ENCODE measurements around the gene SUCLG1. TPM values are rescaled to one million over a fixed set of nuclear protein-coding genes. Genes with fewer than 3 reads are reported as not detected.

Gene SUCLG1
- total and polyA plus RNA-seq, 10 of the 15 experiments (the other 5 are each of a cell fraction or from before 2014, with no cell fraction given) = 75.4 to 197 (median 93.6) TPM

DNA sequence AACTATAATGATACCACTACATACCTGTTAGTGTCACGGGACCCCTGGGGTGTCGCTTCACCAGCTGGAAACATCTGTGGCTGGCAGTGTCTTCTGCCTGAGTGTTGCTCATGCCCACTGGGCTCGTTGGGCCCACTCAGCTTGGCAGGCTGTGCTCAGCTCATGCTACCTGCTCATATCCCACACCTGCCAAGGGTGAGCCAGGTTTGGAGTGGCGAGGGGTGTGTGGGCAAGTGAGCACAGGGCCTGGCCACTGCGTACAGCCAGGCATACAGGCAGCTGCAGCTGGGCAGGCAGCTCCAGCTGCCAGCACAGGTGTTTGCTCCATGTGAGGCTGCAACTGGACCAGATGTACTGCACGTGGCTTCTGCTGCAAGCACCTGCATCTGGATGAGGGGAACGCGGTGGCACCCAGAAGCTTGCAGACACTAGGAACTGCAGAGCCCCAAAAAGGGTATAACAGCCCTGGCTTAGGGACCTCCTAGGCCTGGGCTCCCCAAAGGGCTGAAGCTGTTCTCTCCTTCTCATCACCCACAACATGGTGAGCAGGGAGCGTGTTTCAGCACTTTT is 70.1 kb downstream of the SUCLG1 start:
- Histone ChIP-seq H3K9me3 (replicated peaks; ENCODE audit: control insufficient read depth, insufficient read depth, low read length) (no peaks in the 10 kb centered on the region), H4K20me1 (ENCODE audit: control insufficient read depth, insufficient read depth) (no peaks in the 10 kb centered on the region), H3K27me3 (replicated peaks in 1 of 2; ENCODE audit: control insufficient read depth in 2 of 2, insufficient read depth in 2 of 2, low read length in 1 of 2) (no peaks in the 10 kb centered on the region), H3K27ac (ENCODE audit: control insufficient read depth, insufficient read depth) (no peak overlapping the region), H3K9ac (ENCODE audit: control insufficient read depth, insufficient read depth, low read length) (no peak overlapping the region), H3K4me3 (no peak overlapping the region), H3K36me3 (ENCODE audit: control insufficient read depth in 2 of 2, insufficient read depth in 2 of 2, low read length in 1 of 2) (no peaks in the 10 kb centered on the region), H3K4me2 (ENCODE audit: control insufficient read depth, insufficient read depth) (no peak overlapping the region), H3K4me1 (ENCODE audit: control insufficient read depth, insufficient read depth, low read length) (no peaks in the 10 kb centered on the region), H2AFZ (ENCODE audit: control insufficient read depth, low read depth, low read length) (no peak overlapping the region), H3K79me2 (ENCODE audit: control insufficient read depth, insufficient read depth, low read length) (no peaks in the 10 kb centered on the region)
- RAD21 ChIA-PET (ENCODE audit: unreplicated experiment) = no interaction called here
- TF ChIP-seq, protein P1, sequence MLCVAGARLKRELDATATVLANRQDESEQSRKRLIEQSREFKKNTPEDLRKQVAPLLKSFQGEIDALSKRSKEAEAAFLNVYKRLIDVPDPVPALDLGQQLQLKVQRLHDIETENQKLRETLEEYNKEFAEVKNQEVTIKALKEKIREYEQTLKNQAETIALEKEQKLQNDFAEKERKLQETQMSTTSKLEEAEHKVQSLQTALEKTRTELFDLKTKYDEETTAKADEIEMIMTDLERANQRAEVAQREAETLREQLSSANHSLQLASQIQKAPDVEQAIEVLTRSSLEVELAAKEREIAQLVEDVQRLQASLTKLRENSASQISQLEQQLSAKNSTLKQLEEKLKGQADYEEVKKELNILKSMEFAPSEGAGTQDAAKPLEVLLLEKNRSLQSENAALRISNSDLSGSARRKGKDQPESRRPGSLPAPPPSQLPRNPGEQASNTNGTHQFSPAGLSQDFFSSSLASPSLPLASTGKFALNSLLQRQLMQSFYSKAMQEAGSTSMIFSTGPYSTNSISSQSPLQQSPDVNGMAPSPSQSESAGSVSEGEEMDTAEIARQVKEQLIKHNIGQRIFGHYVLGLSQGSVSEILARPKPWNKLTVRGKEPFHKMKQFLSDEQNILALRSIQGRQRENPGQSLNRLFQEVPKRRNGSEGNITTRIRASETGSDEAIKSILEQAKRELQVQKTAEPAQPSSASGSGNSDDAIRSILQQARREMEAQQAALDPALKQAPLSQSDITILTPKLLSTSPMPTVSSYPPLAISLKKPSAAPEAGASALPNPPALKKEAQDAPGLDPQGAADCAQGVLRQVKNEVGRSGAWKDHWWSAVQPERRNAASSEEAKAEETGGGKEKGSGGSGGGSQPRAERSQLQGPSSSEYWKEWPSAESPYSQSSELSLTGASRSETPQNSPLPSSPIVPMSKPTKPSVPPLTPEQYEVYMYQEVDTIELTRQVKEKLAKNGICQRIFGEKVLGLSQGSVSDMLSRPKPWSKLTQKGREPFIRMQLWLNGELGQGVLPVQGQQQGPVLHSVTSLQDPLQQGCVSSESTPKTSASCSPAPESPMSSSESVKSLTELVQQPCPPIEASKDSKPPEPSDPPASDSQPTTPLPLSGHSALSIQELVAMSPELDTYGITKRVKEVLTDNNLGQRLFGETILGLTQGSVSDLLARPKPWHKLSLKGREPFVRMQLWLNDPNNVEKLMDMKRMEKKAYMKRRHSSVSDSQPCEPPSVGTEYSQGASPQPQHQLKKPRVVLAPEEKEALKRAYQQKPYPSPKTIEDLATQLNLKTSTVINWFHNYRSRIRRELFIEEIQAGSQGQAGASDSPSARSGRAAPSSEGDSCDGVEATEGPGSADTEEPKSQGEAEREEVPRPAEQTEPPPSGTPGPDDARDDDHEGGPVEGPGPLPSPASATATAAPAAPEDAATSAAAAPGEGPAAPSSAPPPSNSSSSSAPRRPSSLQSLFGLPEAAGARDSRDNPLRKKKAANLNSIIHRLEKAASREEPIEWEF (IDR thresholded peaks at IDR 0.05; ENCODE audit: insufficient replicate concordance, low read depth, low read length) = no peak
- TF ChIP-seq CHD1 (IDR thresholded peaks at IDR 0.05; ENCODE audit: low read depth, low read length) (no peak), MEF2B (IDR thresholded peaks at IDR 0.05; ENCODE audit: partially characterized antibody, poor library complexity, severe bottlenecking) (no peak), IRF4 (IDR thresholded peaks at IDR 0.05; ENCODE audit: low read depth, low read length) (no peak), RCOR1 (conservative IDR thresholded peaks at IDR 0.05; ENCODE audit: low read depth, low read length) (no peak), ZSCAN29 (IDR thresholded peaks at IDR 0.05) (no peak), RAD21 (IDR thresholded peaks at IDR 0.05; ENCODE audit: insufficient read depth, low read depth, low read length) (no peak), SMAD1 (IDR thresholded peaks at IDR 0.05; ENCODE audit: low read depth, partially characterized antibody) (no peak), ESRRA (IDR thresholded peaks at IDR 0.05; ENCODE audit: low read length) (no peak)
- TF ChIP-seq, protein P2, sequence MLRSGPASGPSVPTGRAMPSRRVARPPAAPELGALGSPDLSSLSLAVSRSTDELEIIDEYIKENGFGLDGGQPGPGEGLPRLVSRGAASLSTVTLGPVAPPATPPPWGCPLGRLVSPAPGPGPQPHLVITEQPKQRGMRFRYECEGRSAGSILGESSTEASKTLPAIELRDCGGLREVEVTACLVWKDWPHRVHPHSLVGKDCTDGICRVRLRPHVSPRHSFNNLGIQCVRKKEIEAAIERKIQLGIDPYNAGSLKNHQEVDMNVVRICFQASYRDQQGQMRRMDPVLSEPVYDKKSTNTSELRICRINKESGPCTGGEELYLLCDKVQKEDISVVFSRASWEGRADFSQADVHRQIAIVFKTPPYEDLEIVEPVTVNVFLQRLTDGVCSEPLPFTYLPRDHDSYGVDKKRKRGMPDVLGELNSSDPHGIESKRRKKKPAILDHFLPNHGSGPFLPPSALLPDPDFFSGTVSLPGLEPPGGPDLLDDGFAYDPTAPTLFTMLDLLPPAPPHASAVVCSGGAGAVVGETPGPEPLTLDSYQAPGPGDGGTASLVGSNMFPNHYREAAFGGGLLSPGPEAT (IDR thresholded peaks at IDR 0.05; ENCODE audit: low read depth) = no peak
- 16% methylated on average over 9 of the region's 9 CpGs for WGBS (ENCODE audit: insufficient coverage, insufficient replicate concordance, low lambda C conversion rate, missing lambda C conversion rate)
- ATAC-seq (no peak), FAIRE-seq (no peak), DNase-seq (ENCODE audit: low read depth, low spot score) (no peak)
- no TSS peak for BruUV-seq (replicated peaks)
- in situ Hi-C loops (cut with MboI) (no loop called here), intact Hi-C loops (cut with micrococcal nuclease; ENCODE audit: unreplicated experiment) (no loop called here)
- SMC1A ChIA-PET (ENCODE audit: uncharacterized antibody, unreplicated experiment) = no interaction called here
- CTCF ChIA-PET = no interaction called here
- POLR2A ChIA-PET = no interaction called here

Measured in GM12878 (cell line).